ENCODE results near the gene TREH. TPM values are rescaled to one million over a fixed set of nuclear protein-coding genes. Genes with fewer than 3 reads are reported as not detected.

Gene TREH
- total and polyA plus RNA-seq, 12 donors = 0.11 to 4.8 (median 0.83) TPM; not detected in 9

GRCh38 chr11:118656563-118657165, 22.8 kb downstream of the TREH start:
- WGBS, 2 donors = 90 to 91% methylated on average over 5 of the region's 5 CpGs

DNA sequence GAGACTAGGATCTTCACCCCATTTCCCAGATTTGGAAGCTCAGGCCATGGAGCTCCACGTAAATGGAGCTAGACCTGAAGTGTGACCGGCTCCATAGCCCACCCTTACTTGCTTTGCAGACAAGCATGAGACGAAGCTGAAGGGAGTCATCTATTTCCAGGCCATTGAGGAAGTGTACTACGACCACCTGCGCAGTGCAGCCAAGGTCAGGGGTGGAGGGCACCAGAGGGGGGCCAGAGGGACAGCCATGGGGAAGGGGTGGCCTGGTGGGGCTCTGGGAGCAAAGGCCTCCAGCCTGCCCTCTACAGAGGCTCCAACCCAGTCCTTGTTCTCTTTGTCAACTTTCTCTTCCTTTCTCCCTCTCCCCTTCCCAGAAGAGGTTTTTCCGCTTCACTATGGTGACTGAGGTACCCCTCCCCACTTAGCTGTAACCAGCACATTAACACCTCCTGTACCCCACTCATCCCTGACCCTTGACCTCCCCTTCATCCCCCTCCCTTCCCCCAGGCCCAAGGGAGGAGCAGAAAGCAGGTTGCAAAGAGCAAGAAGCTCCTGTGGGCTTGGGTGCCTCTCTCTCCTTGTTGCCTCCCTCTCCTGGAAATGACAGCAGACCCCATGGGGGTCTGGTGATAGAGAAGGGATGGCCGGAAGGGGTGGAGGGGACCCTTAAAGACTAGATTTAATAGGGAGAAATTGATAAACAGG, 23.8 kb downstream of the TREH start:
- intact Hi-C loops (cut with DNase I) = loop anchor here in 8 of 10 donors (5.0 to 10.0 kb wide), 7 partner anchors 38 to 63 kb away; partner anchors contain the start of gene PHLDB1 (in 2 of the 8)

More at GRCh38 chr11:118656563-118657165, 22.8 kb downstream of the TREH start:
- Histone ChIP-seq H3K4me3 (no peak overlapping the region), H3K9me3 (no peaks in the 10 kb centered on the region), H3K36me3 (peaks cover 0 to 72% (median 55%) of the 10 kb centered on the region in 9 donors), H3K27ac (no peak overlapping the region), H3K4me1 (peaks cover 0 to 38% (median 15%) of the 10 kb centered on the region in 9 donors), H3K27me3 (no peaks in the 10 kb centered on the region)
- TF ChIP-seq CTCF (IDR thresholded peaks at IDR 0.05) = no peak
- DNase-seq (no peak), ATAC-seq (no peak)
- intact Hi-C loops (cut with DNase I) = loop anchor here in 8 of 10 donors (5.0 to 10.0 kb wide), 7 partner anchors 39 to 64 kb away; partner anchors contain the start of gene PHLDB1 (in 2 of the 8)

GRCh38 chr11:118653684-118654390, 25.6 kb downstream of the TREH start:
- no peaks in the 10 kb centered on the region for H3K27me3 ChIP-seq
- H3K9me3 ChIP-seq = no peaks in the 10 kb centered on the region
- TF ChIP-seq CTCF (IDR thresholded peaks at IDR 0.05) = no peak
- WGBS, 2 donors = 83 to 86% methylated on average over 8 of the region's 8 CpGs
- ATAC-seq (no peak), DNase-seq (no peak)
- H3K4me3 ChIP-seq = no peak overlapping the region
- intact Hi-C loops (cut with DNase I) = loop anchor here in 1 of 10 donors (10.0 kb wide), 1 partner anchor 59 kb away; no protein-coding TSS in a partner anchor
- H3K36me3 ChIP-seq = peaks cover 6 to 99% (median 83%) of the 10 kb centered on the region in 9 donors
- H3K4me1 ChIP-seq = peaks cover 0 to 23% (median 7%) of the 10 kb centered on the region in 9 donors
- no peak overlapping the region for H3K27ac ChIP-seq

More for the DNA sequence above, 23.8 kb downstream of the TREH start:
- 89 to 92% methylated on average over 7 of the region's 7 CpGs for WGBS, 2 donors
- Histone ChIP-seq H3K4me3 (no peak overlapping the region), H3K27me3 (no peaks in the 10 kb centered on the region), H3K9me3 (no peaks in the 10 kb centered on the region), H3K36me3 (peaks cover 0 to 82% (median 65%) of the 10 kb centered on the region in 9 donors), H3K27ac (peak overlapping the region in 1 of 10 donors; percentile 19), H3K4me1 (peaks cover 0 to 38% (median 15%) of the 10 kb centered on the region in 9 donors)
- no peak for ATAC-seq
- TF ChIP-seq CTCF (IDR thresholded peaks at IDR 0.05) = no peak
- DNase-seq = no peak

DNA sequence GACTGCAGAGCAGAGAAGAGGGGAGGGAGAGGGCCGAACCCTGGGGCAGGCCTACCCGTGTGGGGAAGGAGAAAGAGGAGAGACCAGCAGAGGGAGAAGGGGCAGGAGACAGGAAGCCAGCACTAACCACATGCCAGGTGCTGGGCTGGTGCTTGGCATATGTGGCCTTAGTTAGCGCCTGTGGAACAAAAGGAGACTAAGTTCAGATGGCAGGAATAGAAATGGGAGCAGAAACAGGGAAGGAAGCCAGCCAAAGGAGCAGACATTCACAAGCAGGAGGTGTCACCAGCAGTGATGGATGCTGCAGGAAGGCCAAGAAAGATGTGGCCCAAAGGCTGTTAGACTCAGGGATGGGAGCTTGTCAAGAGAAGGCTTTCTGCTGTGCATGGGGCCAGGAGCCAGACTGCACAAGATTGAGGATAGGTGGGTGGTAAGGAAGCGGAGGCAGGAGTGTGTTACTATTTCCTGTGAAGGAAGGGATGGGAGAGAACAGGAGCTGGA, 26.7 kb downstream of the TREH start:
- no peak overlapping the region for H3K4me3 ChIP-seq
- WGBS, 2 donors = 58 to 74% methylated on average over 4 of the region's 4 CpGs
- H3K27ac ChIP-seq = peak overlapping the region in 1 of 10 donors; percentile 31
- H3K27me3 ChIP-seq = no peaks in the 10 kb centered on the region
- DNase-seq = no peak
- peaks cover 0 to 12% (median 0%) of the 10 kb centered on the region in 9 donors for H3K4me1 ChIP-seq
- TF ChIP-seq CTCF (IDR thresholded peaks at IDR 0.05) = no peak
- ATAC-seq = no peak
- intact Hi-C loops (cut with DNase I) = loop anchor here in 1 of 10 donors (10.0 kb wide), 1 partner anchor 58 kb away; no protein-coding TSS in a partner anchor
- peaks cover 6 to 100% (median 89%) of the 10 kb centered on the region in 9 donors for H3K36me3 ChIP-seq
- H3K9me3 ChIP-seq = no peaks in the 10 kb centered on the region
